ENCODE results near the gene MED13. TPM values are rescaled to one million over a fixed set of nuclear protein-coding genes. Genes with fewer than 3 reads are reported as not detected.

Gene MED13
- polyA plus RNA-seq, 1 donor (not counting 4 experiments of a cell fraction or from before 2014, with no cell fraction given): 21.4 TPM

DNA sequence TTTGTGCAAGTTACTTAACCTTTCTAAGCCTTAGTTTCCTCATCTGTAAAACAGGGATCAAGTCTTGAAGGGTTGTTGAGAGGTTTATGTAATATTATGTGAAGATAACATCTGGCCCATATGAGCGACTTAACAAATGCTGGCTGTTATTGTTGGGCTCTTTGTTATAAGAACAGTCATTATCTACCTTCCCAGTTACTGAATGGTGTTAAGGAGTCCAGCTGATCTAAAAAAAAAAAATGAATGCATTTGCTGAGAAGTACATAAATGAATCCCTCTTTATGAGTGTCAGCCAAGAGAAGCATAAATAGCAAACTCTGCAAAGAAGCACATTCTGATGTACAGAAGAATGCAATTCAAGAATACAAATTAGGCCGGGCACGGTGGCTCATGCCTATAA is 24.3 kb upstream of the MED13 start:
- no peak overlapping the region for H2AFZ ChIP-seq (ENCODE audit: control insufficient read depth, low read length)
- no peaks in the 10 kb centered on the region for H3K36me3 ChIP-seq (ENCODE audit: control insufficient read depth in 2 of 2, extremely low read depth in 1 of 2, insufficient read depth in 2 of 2, low read length in 2 of 2)
- no peak overlapping the region for H3K4me2 ChIP-seq (ENCODE audit: control insufficient read depth, extremely low read depth, insufficient read depth, low read depth, low read length)
- H3K9me1 ChIP-seq (ENCODE audit: control insufficient read depth, extremely low read depth, insufficient read depth, low read length): no peaks in the 10 kb centered on the region
- no peak overlapping the region for H3K9ac ChIP-seq (ENCODE audit: control insufficient read depth, extremely low read depth, insufficient read depth, low read length)
- no peaks in the 10 kb centered on the region for H3K9me3 ChIP-seq (ENCODE audit: control insufficient read depth, low read depth, low read length)
- no peaks in the 10 kb centered on the region for H3K79me2 ChIP-seq (ENCODE audit: control insufficient read depth, insufficient read depth, low read length)
- no peaks in the 10 kb centered on the region for H3K27me3 ChIP-seq (ENCODE audit: control insufficient read depth, extremely low read depth, insufficient read depth, low read length)
- FAIRE-seq (no peak), DNase-seq (ENCODE audit: low read depth, low spot score) (no peak)
- H3K27ac ChIP-seq (ENCODE audit: control insufficient read depth, insufficient read depth, low read length): no peak overlapping the region
- H3K4me3 ChIP-seq (ENCODE audit: control insufficient read depth in 2 of 3, extremely low read depth in 1 of 3, insufficient read depth in 2 of 3, low read depth in 1 of 3, low read length in 3 of 3): no peak overlapping the region
- no peaks in the 10 kb centered on the region for H4K20me1 ChIP-seq (ENCODE audit: control insufficient read depth, extremely low read depth, insufficient read depth, low read length)
- dilution Hi-C loops (cut with MboI; ENCODE audit: extremely low pct_ligation_motif_present, low sequenced_read_pairs): no loop called here
- TF ChIP-seq EZH2 (IDR thresholded peaks at IDR 0.05; ENCODE audit: low read length): no peak
- peaks cover 18% of the 10 kb centered on the region for H3K4me1 ChIP-seq (ENCODE audit: control insufficient read depth, extremely low read depth, insufficient read depth, low read length)

GRCh38 chr17:62086737-62087136 is 21.7 kb upstream of the MED13 start:
- FAIRE-seq (no peak), DNase-seq (ENCODE audit: low read depth, low spot score) (no peak)
- Histone ChIP-seq H2AFZ (ENCODE audit: control insufficient read depth, low read length) (no peak overlapping the region), H3K4me2 (ENCODE audit: control insufficient read depth, extremely low read depth, insufficient read depth, low read depth, low read length) (no peak overlapping the region), H3K79me2 (ENCODE audit: control insufficient read depth, insufficient read depth, low read length) (no peaks in the 10 kb centered on the region), H3K9ac (ENCODE audit: control insufficient read depth, extremely low read depth, insufficient read depth, low read length) (no peak overlapping the region), H3K9me1 (ENCODE audit: control insufficient read depth, extremely low read depth, insufficient read depth, low read length) (no peaks in the 10 kb centered on the region), H3K4me3 (ENCODE audit: control insufficient read depth in 2 of 3, extremely low read depth in 1 of 3, insufficient read depth in 2 of 3, low read depth in 1 of 3, low read length in 3 of 3) (no peak overlapping the region), H3K9me3 (ENCODE audit: control insufficient read depth, low read depth, low read length) (no peaks in the 10 kb centered on the region), H4K20me1 (ENCODE audit: control insufficient read depth, extremely low read depth, insufficient read depth, low read length) (no peaks in the 10 kb centered on the region), H3K36me3 (ENCODE audit: control insufficient read depth in 2 of 2, extremely low read depth in 1 of 2, insufficient read depth in 2 of 2, low read length in 2 of 2) (no peaks in the 10 kb centered on the region), H3K27me3 (ENCODE audit: control insufficient read depth, extremely low read depth, insufficient read depth, low read length) (no peaks in the 10 kb centered on the region), H3K27ac (ENCODE audit: control insufficient read depth, insufficient read depth, low read length) (no peak overlapping the region), H3K4me1 (ENCODE audit: control insufficient read depth, extremely low read depth, insufficient read depth, low read length) (no peaks in the 10 kb centered on the region)
- TF ChIP-seq EZH2 (IDR thresholded peaks at IDR 0.05; ENCODE audit: low read length): no peak
- TF ChIP-seq, protein P1, sequence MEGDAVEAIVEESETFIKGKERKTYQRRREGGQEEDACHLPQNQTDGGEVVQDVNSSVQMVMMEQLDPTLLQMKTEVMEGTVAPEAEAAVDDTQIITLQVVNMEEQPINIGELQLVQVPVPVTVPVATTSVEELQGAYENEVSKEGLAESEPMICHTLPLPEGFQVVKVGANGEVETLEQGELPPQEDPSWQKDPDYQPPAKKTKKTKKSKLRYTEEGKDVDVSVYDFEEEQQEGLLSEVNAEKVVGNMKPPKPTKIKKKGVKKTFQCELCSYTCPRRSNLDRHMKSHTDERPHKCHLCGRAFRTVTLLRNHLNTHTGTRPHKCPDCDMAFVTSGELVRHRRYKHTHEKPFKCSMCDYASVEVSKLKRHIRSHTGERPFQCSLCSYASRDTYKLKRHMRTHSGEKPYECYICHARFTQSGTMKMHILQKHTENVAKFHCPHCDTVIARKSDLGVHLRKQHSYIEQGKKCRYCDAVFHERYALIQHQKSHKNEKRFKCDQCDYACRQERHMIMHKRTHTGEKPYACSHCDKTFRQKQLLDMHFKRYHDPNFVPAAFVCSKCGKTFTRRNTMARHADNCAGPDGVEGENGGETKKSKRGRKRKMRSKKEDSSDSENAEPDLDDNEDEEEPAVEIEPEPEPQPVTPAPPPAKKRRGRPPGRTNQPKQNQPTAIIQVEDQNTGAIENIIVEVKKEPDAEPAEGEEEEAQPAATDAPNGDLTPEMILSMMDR (optimal IDR thresholded peaks at IDR 0.05 in 1 of 3, IDR thresholded peaks at IDR 0.05 in 1 of 3, conservative IDR thresholded peaks at IDR 0.05 in 1 of 3; ENCODE audit: extremely low read depth in 1 of 3, insufficient read depth in 2 of 3, low read length in 3 of 3): no peak
- dilution Hi-C loops (cut with MboI; ENCODE audit: extremely low pct_ligation_motif_present, low sequenced_read_pairs): no loop called here

Measured in keratinocyte (primary cell).